Measurements from ENCODE around the gene PUM2.

- TF ChIP-seq YY1 (IDR thresholded peaks at IDR 0.05; ENCODE audit: low read depth) (no peak), REST (IDR thresholded peaks at IDR 0.05; ENCODE audit: low read depth) (no peak), RAD21 (IDR thresholded peaks at IDR 0.05; ENCODE audit: low read depth) (no peak), CEBPB (IDR thresholded peaks at IDR 0.05) (no peak), EP300 (IDR thresholded peaks at IDR 0.05; ENCODE audit: borderline replicate concordance) (no peak), ZBTB7A (IDR thresholded peaks at IDR 0.05; ENCODE audit: low read depth) (no peak), CREB1 (IDR thresholded peaks at IDR 0.05; ENCODE audit: low read depth) (no peak), TAF1 (IDR thresholded peaks at IDR 0.05; ENCODE audit: low read depth) (no peak)
Observed at GRCh38 chr2:20369366-20369765, 18.7 kb upstream of the PUM2 start.
